Rectal smooth muscle tissue (tissue), 1 donor: ENCODE measurements around the gene ZNF217.
"Not testable (repeated sequence)": the region's sequence is repeated elsewhere in the genome, so short reads cannot be mapped to it uniquely, and the experiment has no call there.

Experiments
- H3K27ac ChIP-seq: one replicate; pipeline ENCODE4 v1.7.0; 2013; ENCODE audit warnings: low read depth, low read length, inconsistent platforms
- H3K27me3 ChIP-seq: one replicate; pipeline ENCODE4 v1.7.0; 2013; ENCODE audit warnings: low read length; ENCODE audit not compliant: control insufficient read depth, insufficient read depth
- H3K36me3 ChIP-seq: one replicate; pipeline ENCODE4 v1.7.0; 2013; ENCODE audit warnings: low read length; ENCODE audit not compliant: control insufficient read depth, insufficient read depth
- H3K4me1 ChIP-seq: one replicate; pipeline ENCODE4 v1.7.0; 2013; ENCODE audit warnings: low read length; ENCODE audit not compliant: control insufficient read depth, insufficient read depth
- H3K4me3 ChIP-seq: one replicate; pipeline ENCODE4 v1.7.0; 2013; ENCODE audit warnings: low read length
- H3K9ac ChIP-seq: one replicate; pipeline ENCODE4 v1.7.0; 2013; ENCODE audit warnings: low read length

Gene ZNF217

DNA sequence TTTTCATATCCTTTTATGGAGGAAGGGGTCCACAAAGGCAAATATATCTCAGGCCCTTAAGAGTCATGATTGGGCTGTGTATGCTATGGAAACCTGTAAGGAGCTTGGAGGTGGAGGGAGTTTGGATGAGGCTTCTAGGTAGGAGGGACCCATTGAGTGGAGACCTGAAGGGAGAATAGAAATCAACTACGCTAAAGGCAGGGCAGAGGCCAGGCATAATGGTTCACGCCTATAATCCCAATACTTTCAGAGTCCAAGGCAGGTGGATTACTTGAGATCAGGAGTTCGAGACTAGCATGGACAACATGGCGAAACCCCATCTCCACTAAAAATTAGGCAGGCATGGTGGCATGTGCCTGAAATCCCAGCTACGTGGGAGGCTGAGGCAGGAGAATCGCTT is 34.4 kb upstream of the ZNF217 start:
- no peaks in the 10 kb centered on the region for H3K36me3 ChIP-seq
- no peaks in the 10 kb centered on the region for H3K27me3 ChIP-seq
- no peak overlapping the region for H3K4me3 ChIP-seq
- no peak overlapping the region for H3K9ac ChIP-seq
- H3K27ac ChIP-seq, result no peak overlapping the region
- no peaks in the 10 kb centered on the region for H3K4me1 ChIP-seq

DNA sequence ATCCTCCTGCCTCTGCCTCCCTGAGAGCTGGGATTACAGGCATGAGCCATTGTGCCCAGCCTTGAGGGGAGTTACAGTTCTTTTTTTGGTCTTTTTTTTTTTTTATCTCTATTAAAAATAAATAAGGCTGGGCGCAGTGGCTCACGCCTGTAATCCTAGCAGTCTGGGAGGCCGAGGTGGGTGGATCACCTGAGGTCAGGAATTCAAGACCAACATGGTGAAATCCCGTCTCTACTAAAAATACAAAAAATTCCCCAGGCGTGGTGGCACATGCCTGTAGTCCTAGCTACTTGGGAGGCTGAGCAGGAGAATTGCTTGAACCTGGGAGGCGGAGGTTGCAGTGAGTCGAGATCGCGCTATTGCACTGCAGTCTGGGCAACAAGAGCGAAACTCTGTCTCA is 33.4 kb upstream of the ZNF217 start:
- H3K4me3 ChIP-seq, H3K36me3 ChIP-seq, H3K9ac ChIP-seq, H3K27me3 ChIP-seq, H3K27ac ChIP-seq, H3K4me1 ChIP-seq: not testable (repeated sequence)

DNA sequence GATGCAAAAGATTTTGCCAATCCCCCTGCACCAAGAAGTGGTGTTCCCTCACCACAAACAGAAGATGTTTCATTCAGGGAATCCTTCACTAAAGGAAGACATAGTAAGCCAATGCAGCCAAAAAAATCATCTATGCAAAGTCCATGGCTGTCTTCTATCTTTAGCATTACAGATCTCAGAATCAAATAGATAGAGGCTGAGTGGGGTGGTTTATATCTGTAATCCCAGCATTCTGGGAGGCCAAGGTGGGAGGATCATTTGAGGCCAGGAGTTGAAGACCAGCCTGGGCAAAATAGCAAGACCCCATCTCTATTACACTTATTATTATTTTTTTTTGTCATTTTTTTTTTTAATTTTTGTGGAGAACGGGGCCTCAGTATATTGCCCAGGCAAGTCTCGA is 32.9 kb upstream of the ZNF217 start:
- Histone ChIP-seq H3K27ac (no peak overlapping the region), H3K9ac (no peak overlapping the region), H3K36me3 (no peaks in the 10 kb centered on the region), H3K4me1 (peaks cover 10% of the 10 kb centered on the region), H3K27me3 (no peaks in the 10 kb centered on the region), H3K4me3 (no peak overlapping the region)

DNA sequence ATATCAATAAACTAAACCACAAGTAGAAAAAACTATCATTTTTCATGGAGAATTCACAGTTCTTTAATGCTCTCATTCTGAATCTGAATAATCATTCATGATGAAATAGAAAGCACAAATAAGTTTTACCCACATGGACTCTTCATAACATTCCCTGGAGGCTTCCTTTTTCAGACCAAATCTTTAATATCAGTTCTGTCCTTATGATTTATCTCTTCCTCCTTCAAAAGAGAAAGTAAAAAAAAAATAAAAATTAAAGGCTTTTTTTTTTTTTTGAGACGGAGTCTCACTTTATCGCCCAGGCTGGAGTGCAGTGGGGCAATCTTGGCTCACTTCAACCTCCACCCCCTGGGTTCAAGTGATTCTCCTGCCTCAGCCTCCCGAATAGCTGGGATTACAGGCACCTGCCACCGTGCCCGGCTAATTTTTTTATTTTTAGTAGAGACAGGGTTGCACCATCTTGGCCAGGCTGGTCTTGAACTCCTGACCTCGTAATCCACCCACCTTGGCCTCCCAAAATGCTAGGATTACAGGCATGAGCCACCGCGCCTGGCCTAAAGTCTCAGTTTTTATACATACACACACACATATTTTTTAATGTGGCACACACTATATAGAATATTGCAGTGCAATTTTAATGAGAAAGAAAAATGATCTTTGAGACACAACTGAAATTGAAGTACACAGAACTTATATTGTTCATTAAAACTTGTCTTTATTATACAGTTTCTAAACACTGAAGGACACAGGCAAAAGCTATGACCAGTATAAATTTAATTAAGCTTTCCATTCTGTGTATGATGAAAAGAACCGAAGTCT is 31.9 kb upstream of the ZNF217 start:
- H3K27me3 ChIP-seq, result no peaks in the 10 kb centered on the region
- H3K4me1 ChIP-seq, result peaks cover 10% of the 10 kb centered on the region
- H3K36me3 ChIP-seq, result no peaks in the 10 kb centered on the region
- H3K27ac ChIP-seq, result no peak overlapping the region
- no peak overlapping the region for H3K4me3 ChIP-seq
- no peak overlapping the region for H3K9ac ChIP-seq

- not testable (repeated sequence) for H3K9ac ChIP-seq, H3K4me3 ChIP-seq, H3K36me3 ChIP-seq, H3K27me3 ChIP-seq, H3K27ac ChIP-seq
- H3K4me1 ChIP-seq, result peaks cover 10% of the 10 kb centered on the region
Measured at GRCh38 chr20:53624927-53625250, 31.2 kb upstream of the ZNF217 start.

- Histone ChIP-seq H3K4me1 (peaks cover 10% of the 10 kb centered on the region), H3K9ac (peak overlapping the region; percentile 24), H3K4me3 (peak overlapping the region; percentile 5), H3K36me3 (no peaks in the 10 kb centered on the region), H3K27me3 (no peaks in the 10 kb centered on the region), H3K27ac (peak overlapping the region; percentile 18)
Measured at GRCh38 chr20:53623454-53624211, 30.0 kb upstream of the ZNF217 start.

- Histone ChIP-seq H3K9ac (peak overlapping the region; percentile 24), H3K4me3 (peak overlapping the region; percentile 5)
Measured at GRCh38 chr20:53623134-53623453, 29.5 kb upstream of the ZNF217 start.

GRCh38 chr20:53622247-53623133 is 28.9 kb upstream of the ZNF217 start:
- peak overlapping the region; percentile 80 for H3K27ac ChIP-seq
- H3K4me3 ChIP-seq, result no peak overlapping the region
- no peaks in the 10 kb centered on the region for H3K36me3 ChIP-seq
- peaks cover 10% of the 10 kb centered on the region for H3K4me1 ChIP-seq
- no peaks in the 10 kb centered on the region for H3K27me3 ChIP-seq
- no peak overlapping the region for H3K9ac ChIP-seq

More at GRCh38 chr20:53623134-53623453, 29.5 kb upstream of the ZNF217 start:
- H3K36me3 ChIP-seq, result no peaks in the 10 kb centered on the region
- H3K27ac ChIP-seq, result peak overlapping the region; percentile 18
- peaks cover 10% of the 10 kb centered on the region for H3K4me1 ChIP-seq
- no peaks in the 10 kb centered on the region for H3K27me3 ChIP-seq

- H3K4me3 ChIP-seq, result no peak overlapping the region
- H3K9ac ChIP-seq, result no peak overlapping the region
- peaks cover 10% of the 10 kb centered on the region for H3K4me1 ChIP-seq
- peak overlapping the region; percentile 80 for H3K27ac ChIP-seq
- H3K36me3 ChIP-seq, result no peaks in the 10 kb centered on the region
- no peaks in the 10 kb centered on the region for H3K27me3 ChIP-seq
Measured at GRCh38 chr20:53621482-53622246, 28.0 kb upstream of the ZNF217 start.

DNA sequence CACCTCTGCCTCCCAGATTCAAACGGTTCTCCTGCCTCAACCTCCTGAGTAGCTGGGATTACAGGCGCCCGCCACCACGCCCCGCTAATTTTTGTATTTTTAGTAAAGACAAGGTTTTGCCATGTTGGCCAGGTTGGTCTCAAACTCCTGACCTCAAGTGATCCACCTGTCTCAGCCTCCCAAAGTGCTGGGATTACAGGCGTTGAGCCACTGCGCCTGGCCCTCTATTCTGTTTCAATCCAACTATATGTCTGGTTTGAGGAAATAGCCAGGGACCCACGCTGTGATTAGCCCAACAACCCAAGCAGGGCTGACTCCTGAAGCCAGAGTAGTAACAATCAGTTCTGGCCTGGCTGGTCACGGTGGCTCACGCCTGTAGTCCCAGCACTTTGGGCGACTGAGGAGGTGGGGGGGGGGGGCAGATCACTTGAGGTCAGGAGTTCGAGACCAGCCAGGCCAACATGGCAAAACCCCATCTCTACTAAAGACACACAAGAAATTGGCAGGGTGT is 24.9 kb upstream of the ZNF217 start:
- H3K4me1 ChIP-seq, result peaks cover 10% of the 10 kb centered on the region
- not testable (repeated sequence) for H3K4me3 ChIP-seq, H3K27me3 ChIP-seq, H3K36me3 ChIP-seq, H3K9ac ChIP-seq, H3K27ac ChIP-seq

GRCh38 chr20:53617791-53618489 is 24.3 kb upstream of the ZNF217 start:
- Histone ChIP-seq H3K4me3 (no peak overlapping the region), H3K9ac (no peak overlapping the region), H3K27me3 (no peaks in the 10 kb centered on the region), H3K36me3 (no peaks in the 10 kb centered on the region), H3K4me1 (peaks cover 10% of the 10 kb centered on the region), H3K27ac (no peak overlapping the region)
